Hindlimb muscle (tissue), 1 donor: ENCODE data around the gene ABCC2. TPM values are rescaled to one million over a fixed set of nuclear protein-coding genes. Genes with fewer than 3 reads are reported as not detected.

Experiments used
- polyA plus RNA-seq: library from polyadenylated mRNA; unstranded; fragments of 120-200 nt; gene quantifications from one replicate; pipeline ENCODE4 v1.2.1, GENCODE V29; 2013; ENCODE audit not compliant: insufficient read length

Gene ABCC2
- polyA plus RNA-seq, 1 donor, result 0.75 TPM

Other genes starting within 250 kb of the ABCC2 start
- gene NKX2-3, start 249.7 kb upstream of the ABCC2 start, polyA plus RNA-seq, result 0.97 TPM
- gene SLC25A28, start 162.2 kb upstream of the ABCC2 start, polyA plus RNA-seq, result 37.9 TPM
- 4.1 TPM for gene ENTPD7, start 123.1 kb upstream of the ABCC2 start, polyA plus RNA-seq
- 33.2 TPM for gene COX15, start 50.5 kb upstream of the ABCC2 start, polyA plus RNA-seq
- gene CUTC, start 50.4 kb upstream of the ABCC2 start, polyA plus RNA-seq, result 18.0 TPM
- 21.1 TPM for gene DNMBP, start 227.3 kb downstream of the ABCC2 start, polyA plus RNA-seq